HCT116 (cell line): ENCODE results near the gene SMC2. TPM values are rescaled to one million over a fixed set of nuclear protein-coding genes. Genes with fewer than 3 reads are reported as not detected.

Source experiments
- ATAC-seq: fragments of 200-7000 bp; cut with Tn5 transposase; 2 replicates; pipeline ENCODE4 v1.9.1; 2020; ENCODE audit warnings: mild to moderate bottlenecking, moderate library complexity
- BruUV-seq: library from RNA; stranded (reverse); fragments of 400-500 nt; replicated peaks from 2 replicates; lab custom pipeline; 2021; lab: Mats Ljungman, UMichigan
- CTCF ChIA-PET: fragments of 300-600 bp; sonication (Branson Sonifier 250); formaldehyde crosslinking; loops from one replicate; lab custom pipeline; 2021; ENCODE audit warnings: antibody characterized with exemption; lab: Charles Lee
- POLR2A ChIA-PET: fragments of 300-600, 350-600 bp; sonication (Branson Sonifier 250); formaldehyde crosslinking; loops from one replicate; lab custom pipeline; 2021; ENCODE audit warnings: antibody characterized with exemption; lab: Charles Lee
- RAD21 ChIA-PET, 2 experiments: fragments of 300-600 bp; sonication (Branson Sonifier 250); formaldehyde crosslinking; loops; one replicate each; lab custom pipeline; 2023; ENCODE audit warnings: low total read pairs in 2 of 2; ENCODE audit not compliant: uncharacterized antibody in 2 of 2, unreplicated experiment in 2 of 2, low non-redundant PET in 1 of 2; lab: Charles Lee
- DNase-seq: peaks from one replicate; pipeline ENCODE4 v3.0.0-alpha.2; 2010; ENCODE audit warnings: low read depth, low spot score
- H2AFZ ChIP-seq: fragments of 200-600 bp; shearing (Covaris generic), sonication (generic); 2 replicates; pipeline ENCODE4 v1.6.1; 2017; ENCODE audit warnings: low read depth, mixed run types, mixed read lengths, antibody characterized with exemption, low read length; ENCODE audit not compliant: poor library complexity, severe bottlenecking
- H3K27ac ChIP-seq: 2 replicates; pipeline ENCODE4 v1.5.1; 2012; ENCODE audit warnings: low read depth, low read length
- H3K27me3 ChIP-seq: fragments of 200-600 bp; sonication (generic); 2 replicates; pipeline ENCODE4 v1.6.1; 2016; ENCODE audit warnings: mixed run types, low read length, mixed read lengths; ENCODE audit not compliant: insufficient read depth
- H3K36me3 ChIP-seq, 2 experiments: fragments of 200-500 bp in 1 of 2; fragments of 200-600 bp in 1 of 2; sonication (Bioruptor generic) in 1 of 2; sonication (generic) in 1 of 2; 2 replicates each; pipeline versions ENCODE4 v1.5.1 to v1.6.1; 2014 to 2016; ENCODE audit warnings: low read length in 2 of 2, inconsistent platforms in 1 of 2, mixed read lengths in 1 of 2, mixed run types in 1 of 2; ENCODE audit not compliant: insufficient read depth in 2 of 2, control insufficient read depth in 1 of 2
- H3K4me1 ChIP-seq, 2 experiments: fragments of 200-600 bp in 1 of 2; sonication (generic) in 1 of 2; 2 replicates each; pipeline versions ENCODE4 v1.5.1 to v1.6.1; 2012 to 2017; ENCODE audit warnings: low read length in 2 of 2, inconsistent platforms in 1 of 2, mild to moderate bottlenecking in 1 of 2, mixed read lengths in 1 of 2, mixed run types in 1 of 2, moderate library complexity in 1 of 2; ENCODE audit not compliant: insufficient read depth in 2 of 2, control insufficient read depth in 1 of 2
- H3K4me2 ChIP-seq: fragments of 200-600 bp; sonication (generic); 2 replicates; pipeline ENCODE4 v1.6.1; 2017; ENCODE audit warnings: mixed run types, low read length, mixed read lengths
- H3K4me3 ChIP-seq, 2 experiments: fragments of 200-600 bp in 1 of 2; sonication (generic) in 1 of 2; replicated peaks in 1 of 2; 2 replicates each; pipeline ENCODE4 v1.5.1; 2011 to 2016; ENCODE audit warnings: low read length in 2 of 2, control low read depth in 1 of 2, low read depth in 1 of 2, mild to moderate bottlenecking in 1 of 2, mixed read lengths in 1 of 2, mixed run types in 1 of 2
- H3K79me2 ChIP-seq: fragments of 200-600 bp; sonication (generic); 2 replicates; pipeline ENCODE4 v1.6.1; 2017; ENCODE audit warnings: mild to moderate bottlenecking, mixed run types, low read length, moderate library complexity, mixed read lengths; ENCODE audit not compliant: insufficient read depth
- H3K9ac ChIP-seq: fragments of 200-600 bp; sonication (generic); 2 replicates; pipeline ENCODE4 v1.6.1; 2016; ENCODE audit warnings: low read length, mixed read lengths
- H3K9me2 ChIP-seq: fragments of 200-600 bp; sonication (generic), shearing (Covaris generic); 2 replicates; pipeline ENCODE4 v1.6.1; 2017; ENCODE audit warnings: mixed run types, mild to moderate bottlenecking, moderate library complexity; ENCODE audit not compliant: insufficient read depth
- H3K9me3 ChIP-seq, 2 experiments: fragments of 200-500 bp in 1 of 2; fragments of 200-600 bp in 1 of 2; sonication (Bioruptor generic) in 1 of 2; sonication (generic) in 1 of 2; 2 replicates each; pipeline ENCODE4 v1.6.1; 2014 to 2017; ENCODE audit warnings: low read length in 2 of 2, mixed read lengths in 2 of 2, inconsistent platforms in 1 of 2, low read depth in 1 of 2, mild to moderate bottlenecking in 1 of 2, mixed run types in 1 of 2, moderate library complexity in 1 of 2; ENCODE audit not compliant: control insufficient read depth in 1 of 2, insufficient read depth in 1 of 2
- H4K20me1 ChIP-seq: fragments of 200-600 bp; sonication (generic), shearing (Covaris generic); 2 replicates; pipeline ENCODE4 v1.6.1; 2017; ENCODE audit warnings: mixed run types, mild to moderate bottlenecking, moderate library complexity; ENCODE audit not compliant: insufficient read depth
- CEBPB ChIP-seq: IDR thresholded peaks from 2 replicates; pipeline ENCODE4 v1.6.1; 2012; ENCODE audit warnings: low read depth
- EGR1 ChIP-seq: IDR thresholded peaks from 2 replicates; pipeline ENCODE4 v1.6.1; 2012; ENCODE audit warnings: low read depth
- ELF1 ChIP-seq: IDR thresholded peaks from 2 replicates; pipeline ENCODE4 v1.6.1; 2012; ENCODE audit warnings: low read depth, borderline replicate concordance
- EZH2 ChIP-seq: fragments of 200-600 bp; sonication (generic); IDR thresholded peaks from 2 replicates; pipeline ENCODE4 v1.6.1; 2017; ENCODE audit warnings: antibody characterized with exemption, mixed run types
- FOSL1 ChIP-seq: IDR thresholded peaks from 2 replicates; pipeline ENCODE4 v1.6.1; 2012; ENCODE audit warnings: low read depth
- JUND ChIP-seq: IDR thresholded peaks from 2 replicates; pipeline ENCODE4 v1.6.1; 2012
- POLR2A ChIP-seq: IDR thresholded peaks from 2 replicates; pipeline ENCODE4 v1.7.0; 2011; ENCODE audit warnings: borderline replicate concordance; ENCODE audit not compliant: insufficient read depth, insufficient read length; ENCODE audit errors: extremely low read depth
- RAD21 ChIP-seq: IDR thresholded peaks from 2 replicates; pipeline ENCODE4 v1.6.1; 2012; ENCODE audit warnings: low read depth, mild to moderate bottlenecking
- SP1 ChIP-seq: IDR thresholded peaks from 2 replicates; pipeline ENCODE4 v1.6.1; 2012; ENCODE audit warnings: low read depth
- SRF ChIP-seq: IDR thresholded peaks from 2 replicates; pipeline ENCODE4 v1.6.1; 2012; ENCODE audit warnings: low read depth
- ZFX ChIP-seq: fragments of 450-650 bp; IDR thresholded peaks from 2 replicates; pipeline ENCODE4 v1.6.1; 2017
- ZNF274 ChIP-seq: fragments of 200-500 bp; sonication (Bioruptor generic); IDR thresholded peaks from 2 replicates; pipeline ENCODE4 v1.6.1; 2014; ENCODE audit warnings: mild to moderate bottlenecking, low read depth, low read length, inconsistent platforms
- intact Hi-C: fragments of 100-400 bp; cut with micrococcal nuclease; formaldehyde crosslinking; loops from 2 replicates; pipeline ENCODE4 v1.10.0; 2022
- total RNA-seq: library from RNA; stranded (reverse); gene quantifications from one replicate; pipeline ENCODE4 v1.2.1, GENCODE V29; 2021; ENCODE audit not compliant: unreplicated experiment
- TF ChIP-seq, protein P1 (sequence below): IDR thresholded peaks from 2 replicates; pipeline ENCODE4 v1.6.1; 2011; ENCODE audit warnings: mild to moderate bottlenecking, low read length, moderate library complexity; ENCODE audit not compliant: insufficient replicate concordance; ENCODE audit errors: extremely low read depth

The SMC2 gene
- total RNA-seq, 1 experiment from 2014 or later, result 20.5 TPM

GRCh38 chr9:104142799-104143549, 48.9 kb downstream of the SMC2 start:
- DNase-seq (no peak), ATAC-seq (no peak)
- H3K4me1 ChIP-seq, result no peaks in the 10 kb centered on the region
- no peak overlapping the region for H3K27ac ChIP-seq
- no peaks in the 10 kb centered on the region for H4K20me1 ChIP-seq
- ChIA-PET RAD21 (no interaction called here), CTCF (no interaction called here), POLR2A (no interaction called here)
- no peak overlapping the region for H3K4me2 ChIP-seq
- H3K4me3 ChIP-seq, result no peak overlapping the region
- no peaks in the 10 kb centered on the region for H3K9me3 ChIP-seq
- H3K9me2 ChIP-seq, result no peaks in the 10 kb centered on the region
- no peak for TF ChIP-seq JUND
- no peak for TF ChIP-seq EGR1
- TF ChIP-seq EZH2, result no peak
- TF ChIP-seq RAD21, result no peak
- TF ChIP-seq ZFX, result no peak
- TF ChIP-seq ZNF274, result no peak
- no peak for TF ChIP-seq ELF1
- TF ChIP-seq POLR2A, result no peak
- no peak for TF ChIP-seq FOSL1
- TF ChIP-seq, protein P1, sequence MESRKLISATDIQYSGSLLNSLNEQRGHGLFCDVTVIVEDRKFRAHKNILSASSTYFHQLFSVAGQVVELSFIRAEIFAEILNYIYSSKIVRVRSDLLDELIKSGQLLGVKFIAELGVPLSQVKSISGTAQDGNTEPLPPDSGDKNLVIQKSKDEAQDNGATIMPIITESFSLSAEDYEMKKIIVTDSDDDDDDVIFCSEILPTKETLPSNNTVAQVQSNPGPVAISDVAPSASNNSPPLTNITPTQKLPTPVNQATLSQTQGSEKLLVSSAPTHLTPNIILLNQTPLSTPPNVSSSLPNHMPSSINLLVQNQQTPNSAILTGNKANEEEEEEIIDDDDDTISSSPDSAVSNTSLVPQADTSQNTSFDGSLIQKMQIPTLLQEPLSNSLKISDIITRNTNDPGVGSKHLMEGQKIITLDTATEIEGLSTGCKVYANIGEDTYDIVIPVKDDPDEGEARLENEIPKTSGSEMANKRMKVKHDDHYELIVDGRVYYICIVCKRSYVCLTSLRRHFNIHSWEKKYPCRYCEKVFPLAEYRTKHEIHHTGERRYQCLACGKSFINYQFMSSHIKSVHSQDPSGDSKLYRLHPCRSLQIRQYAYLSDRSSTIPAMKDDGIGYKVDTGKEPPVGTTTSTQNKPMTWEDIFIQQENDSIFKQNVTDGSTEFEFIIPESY, result no peak
- no peak for TF ChIP-seq SRF
- TF ChIP-seq SP1, result no peak
- no peak for TF ChIP-seq CEBPB
- H3K79me2 ChIP-seq, result no peaks in the 10 kb centered on the region
- H3K36me3 ChIP-seq, result 0 out of 4 replicates have a peak, but pooled peaks cover 0 to 4% of the 10 kb centered on the region in 2 experiments
- H2AFZ ChIP-seq, result no peak overlapping the region
- no peak overlapping the region for H3K9ac ChIP-seq
- BruUV-seq, result no TSS peak
- no peaks in the 10 kb centered on the region for H3K27me3 ChIP-seq
- intact Hi-C loops, result no loop called here
